Left hindlimb (tissue), 1 donor: ENCODE measurements around the gene RNU1-2.
"Not testable (repeated sequence)": the region's sequence is repeated elsewhere in the genome, so short reads cannot be mapped to it uniquely, and the experiment has no call there.

ENCODE experiments used
- DNase-seq: peaks from one replicate; pipeline ENCODE4 v3.0.0-alpha.2; 2018

RNU1-2 gene

DNA sequence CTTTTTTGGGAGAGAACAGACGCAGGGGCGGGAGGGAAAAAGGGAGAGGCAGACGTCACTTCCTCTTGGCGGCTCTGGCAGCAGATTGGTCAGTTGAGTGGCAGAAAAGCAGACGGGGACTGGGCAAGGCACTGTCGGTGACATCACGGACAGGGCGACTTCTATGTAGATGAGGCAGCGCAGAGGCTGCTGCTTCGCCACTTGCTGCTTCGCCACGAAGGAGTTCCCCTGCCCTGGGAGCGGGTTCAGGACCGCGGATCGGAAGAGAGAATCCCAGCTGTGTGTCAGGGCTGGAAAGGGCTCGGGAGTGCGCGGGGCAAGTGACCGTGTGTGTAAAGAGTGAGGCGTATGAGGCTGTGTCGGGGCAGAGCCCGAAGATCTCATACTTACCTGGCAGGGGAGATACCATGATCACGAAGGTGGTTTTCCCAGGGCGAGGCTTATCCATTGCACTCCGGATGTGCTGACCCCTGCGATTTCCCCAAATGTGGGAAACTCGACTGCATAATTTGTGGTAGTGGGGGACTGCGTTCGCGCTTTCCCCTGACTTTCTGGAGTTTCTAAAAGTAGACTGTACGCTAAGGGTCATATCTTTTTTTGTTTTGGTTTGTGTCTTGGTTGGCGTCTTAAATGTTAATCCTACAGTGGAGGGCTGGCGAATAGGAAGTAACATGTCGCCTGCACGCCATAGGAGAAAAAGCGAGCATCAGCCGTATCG lies at the start of gene RNU1-2:
RNU1-2 (plus strand) TSS at position 383 of the 718 bp plus-strand sequence.
- peak; percentile 92 for DNase-seq

- DNase-seq: not testable (repeated sequence)
These were observed 39.6 kb upstream of the RNU1-2 start for GRCh38 chr1:16856201-16856600.

- DNase-seq: not testable (repeated sequence)
These were observed 36.4 kb upstream of the RNU1-2 start for GRCh38 chr1:16859167-16860041.

- DNase-seq: not testable (repeated sequence)
These were observed 35.7 kb upstream of the RNU1-2 start for GRCh38 chr1:16860048-16860447.

DNA sequence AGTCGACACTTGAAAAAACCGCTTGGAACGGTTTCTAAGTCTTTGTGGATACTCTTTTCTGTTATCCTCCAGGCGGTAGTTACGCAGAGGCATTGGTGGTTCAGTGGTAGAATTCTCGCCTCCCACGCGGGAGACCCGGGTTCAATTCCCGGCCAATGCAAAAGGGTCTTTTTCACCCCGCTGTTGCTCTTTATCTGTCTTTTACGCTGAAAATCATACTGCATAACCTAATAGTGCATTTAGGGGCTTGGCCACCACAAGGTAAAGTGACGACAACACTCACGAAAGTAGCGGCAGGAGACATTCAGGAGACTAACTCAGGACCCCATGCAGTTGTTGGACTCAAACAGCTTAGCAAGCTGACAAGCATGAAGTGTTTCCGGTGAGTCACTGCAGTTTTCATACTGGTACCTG lies 33.9 kb upstream of the RNU1-2 start:
- DNase-seq: not testable (repeated sequence)

GRCh38 chr1:16862415-16862814 lies 33.4 kb upstream of the RNU1-2 start:
- DNase-seq: not testable (repeated sequence)

DNA sequence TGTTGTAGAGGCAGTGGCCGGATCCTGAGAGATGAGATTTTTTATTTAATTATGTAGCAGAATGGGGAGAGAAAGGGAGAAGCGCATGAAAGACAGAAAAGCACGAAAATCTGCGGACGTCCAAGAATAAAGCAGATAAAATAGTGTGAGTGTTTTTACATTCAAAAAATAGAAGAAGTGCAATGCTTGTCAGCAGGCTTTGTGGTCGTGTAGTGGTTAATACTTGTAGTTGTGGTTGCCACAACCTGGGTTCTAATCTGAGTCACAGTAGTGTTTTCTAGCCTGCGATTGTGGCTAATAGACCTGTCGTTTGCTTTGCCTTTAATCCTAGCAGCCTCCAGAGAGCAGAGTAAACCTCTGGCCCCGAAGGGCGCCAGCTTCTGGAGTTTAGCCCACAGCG lies 32.8 kb upstream of the RNU1-2 start:
- DNase-seq: not testable (repeated sequence)

DNA sequence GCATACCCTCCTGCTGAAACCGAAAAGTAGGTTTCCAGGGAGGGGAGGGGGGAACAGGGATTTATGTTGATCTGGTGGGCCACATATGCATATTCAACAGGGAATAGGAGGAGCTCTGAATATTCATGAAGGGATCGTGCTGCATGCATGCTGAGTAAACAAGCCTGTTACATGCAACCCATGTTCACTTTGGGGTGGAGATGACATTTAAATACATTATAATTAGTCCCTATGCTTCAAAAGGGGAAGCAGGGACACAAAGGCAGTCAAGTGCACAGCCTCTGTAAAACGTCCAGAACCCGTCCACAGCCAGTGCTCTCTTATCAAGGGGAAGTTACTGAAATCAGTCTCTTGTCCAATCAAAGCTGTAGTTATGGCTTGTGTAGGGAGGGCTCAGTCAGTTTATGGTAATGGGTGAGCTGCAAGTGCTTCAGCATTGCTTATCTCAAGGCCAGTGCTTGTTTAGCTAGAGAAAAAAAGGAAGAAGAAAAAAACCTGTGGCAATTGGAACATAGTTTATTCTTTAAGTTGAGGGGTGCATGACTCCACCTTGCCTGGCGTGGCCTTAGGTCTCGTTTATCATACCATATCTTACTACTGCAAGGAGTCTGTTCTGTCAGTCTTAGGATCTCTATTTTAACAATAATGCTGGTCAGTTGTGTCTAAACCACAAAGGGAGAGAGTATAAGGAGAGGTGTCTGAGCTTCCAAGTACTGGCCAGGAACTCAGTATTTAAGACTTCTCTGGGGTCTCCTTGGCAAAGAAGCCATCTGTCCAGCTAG lies 28.7 kb upstream of the RNU1-2 start:
- not testable (repeated sequence) for DNase-seq

GRCh38 chr1:16868787-16869186 lies 27.0 kb upstream of the RNU1-2 start:
- not testable (repeated sequence) for DNase-seq

GRCh38 chr1:16869996-16870395 lies 25.8 kb upstream of the RNU1-2 start:
- not testable (repeated sequence) for DNase-seq

DNA sequence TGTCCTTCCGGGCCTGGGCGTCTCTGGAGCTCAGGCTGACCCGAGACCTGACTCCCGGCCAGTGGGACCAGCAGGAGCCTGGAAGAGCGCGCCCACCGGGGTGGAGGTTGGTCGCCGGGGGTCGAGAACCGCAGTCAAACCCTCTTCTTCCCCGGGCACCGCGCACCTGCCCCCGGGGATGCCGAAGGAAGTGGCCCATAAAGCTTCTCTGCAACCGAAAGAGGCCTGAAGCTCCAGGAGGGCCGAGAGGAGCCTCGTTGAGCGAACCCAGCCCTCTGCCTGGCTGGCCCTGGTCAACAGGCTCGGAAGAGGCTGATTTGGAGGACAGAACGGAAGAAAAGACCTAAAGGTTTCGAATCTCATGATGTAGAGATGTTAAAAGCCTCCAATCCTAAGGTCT lies 24.6 kb upstream of the RNU1-2 start:
- DNase-seq: not testable (repeated sequence)

GRCh38 chr1:16872152-16873075 lies 23.4 kb upstream of the RNU1-2 start:
- DNase-seq: peak; percentile 44

DNA sequence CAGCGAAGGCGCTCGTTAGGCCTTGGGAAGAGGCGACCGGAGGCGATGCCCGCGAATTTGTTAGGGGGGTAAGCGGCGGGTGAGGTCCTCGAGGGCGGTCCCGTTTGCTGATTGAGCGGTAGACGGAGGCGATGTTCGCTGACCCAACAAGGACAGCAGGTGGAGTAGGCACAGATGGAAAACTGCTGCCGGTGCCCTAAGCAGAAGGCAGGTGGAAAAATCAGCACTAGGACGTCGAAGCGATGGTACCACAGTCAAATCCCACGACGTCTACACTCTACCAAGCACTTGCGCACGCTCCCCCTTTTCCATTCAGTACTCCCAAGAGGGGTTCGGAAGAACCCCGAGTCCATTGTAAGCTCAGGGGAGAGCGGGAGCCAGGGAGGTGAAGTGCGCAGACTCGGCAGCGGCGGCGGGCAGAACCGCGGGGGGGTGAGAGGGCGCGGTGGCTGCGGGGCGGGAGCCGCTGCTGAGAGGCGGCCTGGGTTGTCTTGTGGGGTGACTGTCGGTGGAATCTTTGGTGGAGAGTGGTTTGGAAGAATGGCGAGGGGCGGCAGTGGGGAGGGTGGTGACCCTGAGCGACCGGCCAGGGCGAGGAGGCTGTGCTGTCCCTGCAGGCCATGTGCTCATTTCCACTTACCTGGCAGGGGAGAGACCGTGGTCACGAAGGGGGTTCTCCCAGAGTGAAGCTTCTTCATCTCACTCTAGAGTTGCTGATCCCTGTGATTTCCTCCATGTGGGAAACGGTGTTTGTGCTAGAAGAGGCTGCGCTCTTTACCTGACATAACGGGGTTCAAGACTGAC lies 22.5 kb upstream of the RNU1-2 start:
- DNase-seq: peak; percentile 59

GRCh38 chr1:16874968-16875765 lies 20.6 kb upstream of the RNU1-2 start:
- DNase-seq: not testable (repeated sequence)

- not testable (repeated sequence) for DNase-seq
These were observed 14.0 kb upstream of the RNU1-2 start for GRCh38 chr1:16881742-16882141.

GRCh38 chr1:16882986-16883385 lies 12.8 kb upstream of the RNU1-2 start:
- no peak for DNase-seq

DNA sequence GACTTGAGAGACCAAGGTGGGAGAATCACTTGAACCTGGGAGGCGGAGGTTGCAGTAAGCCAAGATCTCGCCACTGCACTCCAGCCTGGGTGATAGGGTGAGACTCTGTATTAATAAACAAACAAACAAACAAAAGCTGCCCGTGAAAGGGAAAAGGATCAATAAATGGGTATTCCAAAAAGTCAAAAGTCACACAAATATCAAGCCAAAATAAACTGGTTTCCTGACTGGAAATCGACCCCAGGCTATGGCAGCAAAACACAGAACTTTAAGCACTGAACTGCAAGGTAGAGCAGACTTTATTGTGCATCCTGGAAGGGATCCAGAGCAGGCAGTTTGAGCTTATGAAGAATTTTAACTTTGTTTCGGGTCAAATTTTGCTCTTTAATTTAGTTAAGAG lies 11.3 kb upstream of the RNU1-2 start:
- DNase-seq: not testable (repeated sequence)

DNA sequence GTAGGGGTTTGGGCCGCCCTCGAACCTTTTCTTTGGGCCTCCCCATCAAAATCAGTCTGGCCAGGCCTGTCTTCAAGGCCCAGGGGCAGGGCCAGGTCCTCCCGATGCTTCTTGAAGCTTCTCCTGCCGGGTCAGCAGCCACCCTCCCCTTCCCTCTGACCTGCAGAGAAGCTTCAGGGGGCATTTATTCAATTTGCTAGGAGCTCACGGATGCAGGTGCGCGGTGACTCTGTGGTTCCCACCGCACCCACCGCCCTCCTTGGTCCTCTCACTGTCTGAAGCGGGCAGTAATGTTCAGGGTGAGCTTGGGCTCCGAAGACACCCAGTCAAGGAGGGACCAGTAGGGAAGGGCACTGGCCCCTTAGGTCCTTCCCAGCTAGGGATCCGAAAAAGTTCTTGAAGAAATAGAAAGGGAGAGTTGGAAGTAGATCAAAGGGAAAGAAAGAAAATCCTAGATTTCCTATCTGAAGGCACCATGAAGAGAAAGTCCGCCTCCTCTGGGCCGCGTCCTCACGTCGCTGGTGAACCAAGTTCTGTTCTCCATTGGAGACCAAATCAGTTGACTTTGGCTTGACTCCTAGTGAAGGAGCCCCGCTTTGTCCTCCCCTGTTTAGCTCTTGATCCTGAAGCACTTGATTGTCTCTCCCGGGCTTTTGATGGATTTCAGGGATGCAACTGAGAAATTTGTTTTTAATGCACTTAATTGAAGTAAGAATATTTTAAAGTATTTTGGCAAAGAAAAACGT lies 8.7 kb upstream of the RNU1-2 start:
- no peak for DNase-seq
